Limb (tissue), 2 donors: ENCODE results near the gene SMIM20.
"Not testable (repeated sequence)": the region's sequence is repeated elsewhere in the genome, so short reads cannot be mapped to it uniquely, and the experiment has no call there.

Experiments used
- DNase-seq, 2 donors: peaks; one replicate each; pipeline ENCODE4 v3.0.0-alpha.2; 2016; ENCODE audit errors: extremely low spot score in 2 of 2

Gene SMIM20

GRCh38 chr4:25913851-25914669 is at the start of gene SMIM20:
Gene SMIM20, plus strand, starts transcription at chr4:25914220. Its CDS starts 94 bp downstream, at chr4:25914314.
- peak; percentile 89 to 98 for DNase-seq

- DNase-seq = no peak
Measured at GRCh38 chr4:25865586-25865985, 48.4 kb upstream of the SMIM20 start.

- not testable (repeated sequence) for DNase-seq
Measured at GRCh38 chr4:25866401-25866800, 47.6 kb upstream of the SMIM20 start.

- no peak for DNase-seq
Measured at GRCh38 chr4:25867781-25868294, 46.2 kb upstream of the SMIM20 start.

- no peak for DNase-seq
Measured at GRCh38 chr4:25870081-25870480, 43.9 kb upstream of the SMIM20 start.

- DNase-seq = no peak
Measured at GRCh38 chr4:25872851-25873631, 41.0 kb upstream of the SMIM20 start.

- DNase-seq = no peak
Measured at GRCh38 chr4:25873632-25874129, 40.3 kb upstream of the SMIM20 start.

GRCh38 chr4:25874655-25875054 is 39.4 kb upstream of the SMIM20 start:
- no peak for DNase-seq

GRCh38 chr4:25875281-25875745 is 38.7 kb upstream of the SMIM20 start:
- no peak for DNase-seq

GRCh38 chr4:25878676-25879075 is 35.3 kb upstream of the SMIM20 start:
- DNase-seq = no peak

- no peak for DNase-seq
Measured at GRCh38 chr4:25879091-25879584, 34.9 kb upstream of the SMIM20 start.

GRCh38 chr4:25879587-25879986 is 34.4 kb upstream of the SMIM20 start:
- no peak for DNase-seq

- no peak for DNase-seq
Measured at GRCh38 chr4:25879991-25880651, 33.9 kb upstream of the SMIM20 start.

- DNase-seq = no peak
Measured at GRCh38 chr4:25881193-25881592, 32.8 kb upstream of the SMIM20 start.

GRCh38 chr4:25882226-25882625 is 31.8 kb upstream of the SMIM20 start:
- no peak for DNase-seq

- DNase-seq = no peak
Measured at GRCh38 chr4:25883565-25883964, 30.5 kb upstream of the SMIM20 start.

- DNase-seq = no peak
Measured at GRCh38 chr4:25884031-25884782, 29.8 kb upstream of the SMIM20 start.

GRCh38 chr4:25888781-25889180 is 25.2 kb upstream of the SMIM20 start:
- no peak for DNase-seq

- no peak for DNase-seq
Measured at GRCh38 chr4:25889589-25890503, 24.2 kb upstream of the SMIM20 start.
